GM18868 (cell line): ENCODE data around the gene ASB1.

ENCODE experiments used
- ATAC-seq: cut with Tn5 transposase; IDR thresholded peaks from one replicate; pipeline ENCODE4 v1.9.1; 2021; ENCODE audit warnings: mild to moderate bottlenecking, moderate library complexity; ENCODE audit not compliant: unreplicated experiment

ASB1 gene

DNA sequence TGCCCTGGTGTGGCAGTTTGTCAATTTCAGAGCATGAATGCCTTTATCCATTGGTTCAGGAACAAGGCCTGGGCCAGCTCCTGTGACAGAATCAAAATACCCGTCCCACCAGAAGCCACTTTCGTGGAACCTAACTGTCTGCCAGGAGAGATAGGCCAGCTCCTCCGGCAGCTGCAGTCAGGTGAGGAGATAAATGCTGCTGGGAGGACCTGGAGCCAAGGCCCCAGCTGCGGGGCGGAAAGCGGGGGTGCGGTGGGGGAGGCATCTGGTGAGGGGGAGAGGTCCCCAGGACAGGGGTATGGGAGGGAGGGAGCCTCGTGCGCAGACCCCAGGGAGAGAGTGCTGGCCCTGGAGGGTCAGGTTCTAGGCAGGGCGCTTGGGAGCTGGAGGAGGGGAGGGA, 4.4 kb upstream of the ASB1 start:
- no peak for ATAC-seq

GRCh38 chr2:238422940-238423339, 3.8 kb upstream of the ASB1 start:
- ATAC-seq, result no peak

- ATAC-seq, result no peak
These were observed 3.0 kb upstream of the ASB1 start for GRCh38 chr2:238423561-238424312.

DNA sequence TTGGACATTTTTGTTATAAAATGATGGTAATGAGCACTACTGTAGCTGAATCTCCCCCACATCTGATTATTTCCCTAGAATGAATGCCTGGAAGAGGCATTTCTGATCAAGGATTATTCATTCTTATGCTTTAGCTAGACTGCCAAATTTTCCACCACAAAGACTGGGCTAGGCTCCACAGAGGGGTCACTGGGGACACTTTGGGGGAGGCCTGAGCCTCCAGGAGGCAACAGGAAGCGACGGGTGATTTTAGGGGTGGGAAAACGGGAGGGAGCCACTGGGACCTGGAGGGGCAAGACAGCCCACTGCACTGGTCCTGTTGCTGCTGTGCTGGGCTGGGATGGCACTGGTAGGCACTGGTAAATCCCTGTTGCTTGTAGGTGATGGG, 2.4 kb upstream of the ASB1 start:
- ATAC-seq, result no peak

DNA sequence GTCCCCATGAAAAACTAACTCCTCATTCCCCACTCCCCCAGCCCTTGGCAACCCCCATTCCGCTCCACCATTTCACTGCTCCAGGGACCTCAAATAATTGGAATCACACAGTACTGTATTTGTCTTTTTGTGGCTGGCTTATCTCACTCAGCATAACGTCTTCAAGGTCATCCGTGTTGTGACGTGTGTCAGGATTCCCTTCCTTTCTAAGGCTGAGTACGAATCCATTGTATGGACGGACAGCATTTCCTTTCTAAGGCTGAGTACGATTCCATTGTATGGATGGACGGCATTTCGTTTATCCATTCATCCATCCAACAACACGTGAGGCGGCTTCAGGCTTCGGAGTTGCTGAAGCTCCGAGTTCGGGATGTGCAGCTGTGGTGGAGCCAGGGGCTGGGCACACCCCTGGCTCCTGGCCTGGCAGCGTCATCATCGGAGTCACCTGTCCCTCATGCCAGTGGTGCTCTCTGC, 1.2 kb upstream of the ASB1 start:
- no peak for ATAC-seq

- ATAC-seq, result peak; percentile 22
These were observed 654 bp upstream of the ASB1 start for GRCh38 chr2:238425979-238426567.

DNA sequence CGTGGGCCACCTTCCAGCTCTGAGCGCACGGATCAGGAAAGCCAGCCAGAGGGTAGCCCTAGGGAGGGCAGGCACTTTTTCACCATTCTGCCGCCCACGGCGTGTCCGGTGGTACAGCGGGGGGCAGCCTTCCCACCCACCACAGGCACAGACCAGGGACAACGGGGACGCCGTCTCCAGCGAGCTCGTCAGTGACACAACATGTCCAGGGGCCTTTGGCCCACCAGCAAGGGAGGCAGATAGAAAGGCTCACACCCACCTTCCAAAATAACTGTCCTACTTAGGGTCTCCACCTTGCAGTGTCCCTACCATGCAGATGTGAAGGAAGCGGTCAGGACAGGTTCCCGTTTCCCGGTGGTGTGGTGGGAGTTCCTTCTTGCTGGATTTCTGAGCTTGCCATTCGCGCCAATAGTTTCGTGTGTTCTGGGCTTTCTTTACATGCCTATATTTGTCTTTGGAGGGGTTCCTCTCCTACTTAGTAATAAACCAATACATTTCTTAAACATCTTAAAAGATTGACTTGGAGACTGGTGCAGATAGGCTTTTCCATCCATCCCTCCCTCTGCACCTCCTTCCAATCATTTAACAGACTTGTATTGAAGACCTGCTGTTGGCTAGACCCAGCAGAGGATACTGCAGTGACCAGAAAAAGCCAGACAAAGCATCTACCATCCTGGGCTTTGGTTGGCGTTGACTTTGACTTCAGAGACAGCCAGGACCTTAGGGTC, 872 bp downstream of the ASB1 start:
- no peak for ATAC-seq

DNA sequence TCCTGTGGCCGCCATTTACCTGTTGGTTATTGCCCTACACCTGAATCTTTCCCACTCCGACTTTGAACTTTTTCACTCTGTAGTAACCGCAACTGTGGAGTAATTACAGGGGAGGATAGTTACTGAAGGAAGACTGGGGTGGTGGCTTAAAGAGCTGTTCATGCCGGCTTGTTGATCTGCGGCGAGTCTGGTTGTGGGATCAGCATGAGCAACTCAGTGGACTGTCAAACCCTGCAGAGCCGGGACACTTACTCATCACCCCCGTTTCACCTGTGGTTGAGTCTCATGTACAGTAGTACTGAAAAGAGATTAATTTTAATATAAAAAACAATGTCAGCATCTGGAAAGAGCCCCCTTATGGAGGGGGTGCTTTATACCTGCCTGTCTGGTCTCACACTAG, 2.1 kb downstream of the ASB1 start:
- no peak for ATAC-seq

DNA sequence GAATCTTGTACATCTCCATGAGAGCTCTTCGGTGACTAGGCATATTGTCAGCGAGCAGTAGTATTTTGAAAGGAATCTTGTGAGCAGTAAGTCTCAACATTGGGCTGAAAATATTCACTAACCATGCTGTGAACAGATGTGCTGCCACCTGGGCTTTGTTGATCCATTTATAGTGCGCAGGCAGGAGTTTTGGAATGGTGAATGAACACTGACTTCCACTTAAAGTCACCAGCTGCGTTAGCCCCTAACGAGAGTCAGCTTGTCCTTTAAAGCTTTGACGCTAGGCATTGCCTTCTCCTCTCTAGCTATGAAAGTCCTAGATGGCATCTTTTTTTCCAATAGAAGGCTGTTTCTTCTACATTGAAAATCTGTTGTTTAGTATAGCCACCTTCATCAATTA, 4.1 kb downstream of the ASB1 start:
- no peak for ATAC-seq

- ATAC-seq, result no peak
These were observed 4.7 kb downstream of the ASB1 start for GRCh38 chr2:238431456-238431855.

GRCh38 chr2:238433300-238433915, 6.7 kb downstream of the ASB1 start:
- ATAC-seq, result no peak

DNA sequence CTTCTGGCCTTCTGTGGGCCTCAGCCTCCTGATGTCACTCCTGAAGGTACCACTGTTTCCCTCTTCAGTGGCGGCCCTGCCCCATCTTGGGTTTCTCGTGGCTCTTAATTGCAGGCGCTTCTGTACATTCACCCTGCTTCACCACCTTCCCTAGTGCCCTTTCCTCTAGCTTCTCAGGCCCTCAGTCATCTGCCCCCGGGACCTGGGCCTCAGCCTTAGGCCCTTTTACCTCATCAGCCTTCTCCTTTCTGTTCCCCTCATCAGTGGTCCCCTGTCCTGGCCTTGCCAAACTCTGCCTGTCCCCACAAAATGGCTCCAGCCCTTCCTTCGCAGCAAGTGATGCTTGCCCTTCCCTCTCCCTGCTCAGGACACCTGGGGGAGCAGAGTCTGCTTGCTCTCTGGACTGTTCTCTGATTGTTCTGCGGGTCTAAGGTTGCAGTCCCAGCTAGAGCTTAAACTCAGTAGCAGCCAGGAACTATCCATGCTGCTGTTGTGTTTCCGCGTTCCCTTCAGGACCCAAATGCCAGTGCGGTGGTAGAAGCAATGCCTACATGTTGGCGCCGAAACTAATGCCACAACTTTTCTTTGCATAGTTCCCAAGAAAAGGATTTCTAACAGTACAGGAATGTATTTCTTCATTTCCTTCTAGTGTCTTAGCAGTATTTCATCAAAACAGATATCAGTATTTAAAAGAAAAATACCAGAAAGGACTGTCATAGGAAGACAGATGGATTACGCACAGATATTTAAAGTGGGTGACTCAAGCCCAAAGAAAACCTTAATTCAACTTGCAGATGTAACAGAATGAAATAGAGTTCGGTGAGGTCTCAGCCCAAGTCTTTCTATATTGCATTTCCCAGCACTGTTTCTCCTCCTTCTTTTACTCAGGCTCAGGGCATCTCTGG, 7.5 kb downstream of the ASB1 start:
- no peak for ATAC-seq

DNA sequence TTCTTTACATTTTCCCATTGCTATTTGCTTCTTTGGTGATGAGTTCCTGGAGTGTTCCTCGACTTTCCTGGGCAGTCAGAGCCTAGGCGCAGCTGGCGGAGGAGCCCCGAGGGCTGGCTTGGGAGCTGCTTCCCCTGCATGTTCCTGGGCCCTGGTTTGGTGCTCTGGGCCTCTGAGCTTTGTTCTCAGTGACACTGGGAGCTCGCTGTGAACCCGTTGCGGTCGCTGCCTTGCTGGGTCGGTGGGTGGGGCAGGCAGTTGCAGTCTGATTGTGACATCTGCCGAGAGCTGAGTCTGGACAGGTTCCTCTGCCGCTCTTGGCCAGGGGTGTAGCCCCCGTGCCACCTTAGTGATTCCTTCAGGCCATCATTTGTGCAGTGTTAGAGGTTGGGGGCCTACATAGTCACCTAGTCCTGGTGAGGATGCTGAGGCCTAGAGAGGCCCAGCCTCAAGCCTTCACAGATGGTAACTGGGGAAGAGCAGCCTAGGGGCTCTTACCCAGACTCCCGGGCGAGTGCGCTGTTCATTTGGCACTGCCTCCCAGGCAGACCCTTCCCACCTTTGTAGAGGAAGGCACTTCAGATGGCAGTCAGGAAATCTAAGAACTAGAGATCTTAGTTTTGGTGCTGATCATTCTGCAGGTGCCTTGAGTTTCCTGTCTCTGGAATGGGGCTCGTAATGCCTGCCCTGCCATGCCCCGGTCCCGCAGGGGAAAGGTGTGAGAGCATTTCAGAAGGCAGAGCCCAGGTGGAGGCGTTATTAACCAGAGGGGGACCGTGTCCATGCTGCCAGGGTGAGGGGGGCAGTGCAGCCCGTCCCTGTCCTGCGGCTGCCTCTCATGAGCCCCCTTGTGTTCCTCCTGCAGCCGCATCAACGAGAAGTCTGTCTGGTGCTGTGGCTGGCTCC, 8.4 kb downstream of the ASB1 start:
- no peak for ATAC-seq

DNA sequence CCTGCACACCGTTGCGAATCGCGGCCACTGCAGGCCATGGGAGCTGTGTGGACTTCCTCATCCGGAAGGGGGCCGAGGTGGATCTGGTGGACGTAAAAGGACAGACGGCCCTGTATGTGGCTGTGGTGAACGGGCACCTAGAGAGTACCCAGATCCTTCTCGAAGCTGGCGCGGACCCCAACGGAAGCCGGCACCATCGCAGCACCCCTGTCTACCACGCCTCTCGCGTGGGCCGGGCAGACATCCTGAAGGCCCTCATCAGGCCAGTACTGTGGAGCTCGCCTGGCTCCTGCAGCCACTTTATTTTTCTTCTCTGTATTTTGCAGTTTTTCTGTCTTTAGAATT, 9.0 kb downstream of the ASB1 start:
- ATAC-seq, result no peak

DNA sequence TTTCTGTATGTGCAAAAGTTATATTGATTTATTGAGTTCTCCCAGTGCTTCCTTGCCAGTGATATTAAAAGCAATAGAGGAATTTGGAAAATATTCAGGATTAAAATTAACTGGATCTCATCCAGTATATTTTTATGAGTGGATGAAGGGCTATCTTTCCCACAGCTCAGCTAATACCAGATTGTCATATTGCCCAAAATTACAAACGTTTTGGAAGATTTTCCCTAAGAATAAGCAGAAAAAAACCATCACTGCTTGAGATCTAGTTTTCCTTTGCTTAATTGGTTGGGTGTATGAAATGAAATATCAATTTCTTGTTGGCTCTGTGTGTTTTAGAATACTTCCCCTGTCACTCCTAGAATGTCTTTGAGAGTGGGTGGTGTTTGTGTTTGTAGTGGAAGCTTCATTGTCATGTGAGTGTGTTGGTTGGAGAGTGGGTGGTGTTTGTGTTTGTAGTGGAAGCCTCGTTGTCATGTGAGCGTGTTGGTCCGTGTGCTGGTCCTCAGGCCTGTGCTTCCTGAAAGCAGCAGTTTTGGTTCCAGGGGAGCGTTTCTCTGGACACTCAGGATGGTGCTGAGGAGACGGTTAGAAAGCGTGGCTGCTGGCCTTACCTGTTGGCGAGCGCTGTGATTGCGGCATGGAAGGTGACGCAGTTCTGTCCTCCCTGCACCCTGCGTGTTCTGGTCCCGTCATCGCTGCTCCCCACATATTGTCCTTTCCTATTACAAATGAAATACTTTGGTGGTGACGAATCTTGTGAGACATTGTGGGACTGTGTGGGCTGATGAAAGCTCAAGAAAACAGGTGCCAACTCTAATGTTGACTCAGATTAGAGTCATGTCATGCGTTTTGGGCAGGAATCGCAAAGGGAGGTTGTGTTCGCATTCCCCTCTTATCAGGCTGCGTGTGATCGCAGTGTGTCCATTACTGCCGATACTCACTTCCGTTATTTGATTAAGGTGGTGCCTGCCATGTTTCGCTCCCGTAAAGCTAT, 12.4 kb downstream of the ASB1 start:
- ATAC-seq, result no peak

DNA sequence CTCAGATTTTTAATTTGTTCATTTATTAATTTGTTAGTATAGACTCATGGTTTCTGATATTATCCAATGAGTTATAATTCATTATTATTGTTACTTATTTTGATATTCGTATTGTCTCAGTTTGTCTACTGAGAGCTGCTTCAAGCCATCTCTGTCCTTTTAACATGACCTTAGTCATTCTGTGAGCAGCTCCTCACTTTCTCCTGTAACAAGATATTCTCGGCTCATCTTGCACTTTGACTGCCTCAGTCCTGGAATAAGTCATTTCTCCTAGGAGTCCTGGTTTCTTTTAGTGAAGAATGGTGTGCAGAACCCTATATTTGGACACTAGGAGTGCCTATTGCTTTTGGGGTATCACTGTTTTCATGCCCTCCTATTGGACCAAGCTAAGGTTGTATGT, 13.2 kb downstream of the ASB1 start:
- ATAC-seq, result no peak

DNA sequence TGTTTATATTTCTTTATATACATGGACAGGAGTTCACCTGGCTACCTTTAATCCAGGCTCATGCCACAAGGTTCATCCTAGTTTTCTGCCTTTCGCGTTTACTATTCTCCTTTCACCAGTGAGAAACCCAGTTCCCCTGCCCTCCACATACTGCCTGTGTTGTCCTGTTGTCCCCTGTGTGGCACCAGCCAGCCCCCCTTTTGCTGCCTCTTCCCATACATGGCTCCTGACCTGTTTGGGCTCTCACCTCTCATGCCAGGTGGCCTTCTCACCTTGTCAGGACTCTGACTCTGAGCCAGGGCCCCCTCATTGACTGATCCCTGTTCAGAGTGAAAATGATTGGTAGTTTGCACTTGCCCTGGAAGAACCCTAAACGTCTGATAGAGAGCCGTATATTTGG, 13.6 kb downstream of the ASB1 start:
- ATAC-seq, result no peak

GRCh38 chr2:238440767-238441166, 14.0 kb downstream of the ASB1 start:
- no peak for ATAC-seq
